Measurements from ENCODE around the gene CCDC144A. TPM values are rescaled to one million over a fixed set of nuclear protein-coding genes. Genes with fewer than 3 reads are reported as not detected.
A peak's percentile ranks its signal among the peaks of the same experiment; 100 is the strongest.
"Not testable (repeated sequence)": the region's sequence is repeated elsewhere in the genome, so short reads cannot be mapped to it uniquely, and the experiment has no call there.

The CCDC144A gene
- total and polyA plus RNA-seq, 12 donors, result 0.25 to 3.4 (median 1.4) TPM

- TF ChIP-seq CTCF (IDR thresholded peaks at IDR 0.05), result no peak
- ATAC-seq, result peak in 2 of 8 donors; percentile 23 to 27
- intact Hi-C loops (cut with DNase I), result no loop called here
Measured at GRCh38 chr17:16814439-16814838, 124.4 kb downstream of the CCDC144A start.

GRCh38 chr17:16817201-16817600 lies 127.2 kb downstream of the CCDC144A start:
- intact Hi-C loops (cut with DNase I), result no loop called here
- Histone ChIP-seq H3K4me1 (peaks cover 0 to 33% (median 13%) of the 10 kb centered on the region in 9 donors), H3K36me3 (no peaks in the 10 kb centered on the region), H3K27ac (no peak overlapping the region), H3K27me3 (peaks cover 0 to 6% (median 0%) of the 10 kb centered on the region in 7 donors), H3K9me3 (no peaks in the 10 kb centered on the region), H3K4me3 (no peak overlapping the region)
- DNase-seq (no peak), ATAC-seq (no peak)
- WGBS, 2 donors, result 91% methylated on average over 7 of the region's 7 CpGs
- no peak for TF ChIP-seq CTCF (IDR thresholded peaks at IDR 0.05)

More at GRCh38 chr17:16814439-16814838, 124.4 kb downstream of the CCDC144A start:
- WGBS, 2 donors, result 65 to 74% methylated on average over 7 of the region's 7 CpGs
- H3K4me3 ChIP-seq, result no peak overlapping the region
- H3K9me3 ChIP-seq, result no peaks in the 10 kb centered on the region
- peaks cover 0 to 6% (median 0%) of the 10 kb centered on the region in 7 donors for H3K27me3 ChIP-seq
- H3K36me3 ChIP-seq, result no peaks in the 10 kb centered on the region
- no peak overlapping the region for H3K27ac ChIP-seq
- no peak for DNase-seq
- peaks cover 0 to 12% (median 0%) of the 10 kb centered on the region in 9 donors for H3K4me1 ChIP-seq

GRCh38 chr17:16817940-16818339 lies 127.9 kb downstream of the CCDC144A start:
- H3K27ac ChIP-seq; DNase-seq; intact Hi-C loops (cut with DNase I); H3K36me3 ChIP-seq; H3K4me3 ChIP-seq; H3K27me3 ChIP-seq; H3K9me3 ChIP-seq; ATAC-seq: not testable (repeated sequence)
- WGBS, 2 donors, result 90 to 93% methylated on average over 7 of the region's 7 CpGs
- H3K4me1 ChIP-seq, result peaks cover 0 to 33% (median 13%) of the 10 kb centered on the region in 9 donors

GRCh38 chr17:16818340-16818739 lies 128.3 kb downstream of the CCDC144A start:
- no peak for DNase-seq
- no peak overlapping the region for H3K4me3 ChIP-seq
- peaks cover 0 to 6% (median 0%) of the 10 kb centered on the region in 7 donors for H3K27me3 ChIP-seq
- H3K4me1 ChIP-seq, result peaks cover 0 to 33% (median 13%) of the 10 kb centered on the region in 9 donors
- intact Hi-C loops (cut with DNase I), result no loop called here
- no peaks in the 10 kb centered on the region for H3K36me3 ChIP-seq
- no peak for TF ChIP-seq CTCF (IDR thresholded peaks at IDR 0.05)
- 73 to 81% methylated on average over 5 of the region's 5 CpGs for WGBS, 2 donors
- no peaks in the 10 kb centered on the region for H3K9me3 ChIP-seq
- no peak overlapping the region for H3K27ac ChIP-seq
- no peak for ATAC-seq

- H3K9me3 ChIP-seq, result no peaks in the 10 kb centered on the region
- 81 to 87% methylated on average over 23 of the region's 23 CpGs for WGBS, 2 donors
- TF ChIP-seq CTCF (IDR thresholded peaks at IDR 0.05), result no peak
- ATAC-seq, result peak in 1 of 8 donors; percentile 9
- intact Hi-C loops (cut with DNase I), result no loop called here
- H3K27me3 ChIP-seq, result peaks cover 0 to 6% (median 0%) of the 10 kb centered on the region in 7 donors
- DNase-seq, result peak in 1 of 2 donors; percentile 17
- H3K4me1 ChIP-seq, result peaks cover 0 to 33% (median 13%) of the 10 kb centered on the region in 9 donors
- H3K27ac ChIP-seq, result no peak overlapping the region
- no peaks in the 10 kb centered on the region for H3K36me3 ChIP-seq
- H3K4me3 ChIP-seq, result no peak overlapping the region
Measured at GRCh38 chr17:16818821-16819683, 129.0 kb downstream of the CCDC144A start.
